Progenitor cell of endocrine pancreas (in vitro differentiated cells): ENCODE results near the gene OTULINL. TPM values are rescaled to one million over a fixed set of nuclear protein-coding genes. Genes with fewer than 3 reads are reported as not detected.

Experiments used
- DNase-seq: peaks from one replicate; pipeline ENCODE4 v3.0.0; 2021; ENCODE audit warnings: low spot score; ENCODE audit not compliant: unreplicated experiment
- H3K27ac Mint-ChIP-seq: 2 replicates; pipeline ENCODE4 v1.8.0; 2021; ENCODE audit warnings: mild to moderate bottlenecking, moderate library complexity, mixed read lengths
- H3K27me3 Mint-ChIP-seq: 2 replicates; pipeline ENCODE4 v1.8.0; 2021; ENCODE audit warnings: mixed read lengths
- H3K36me3 Mint-ChIP-seq: 2 replicates; pipeline ENCODE4 v1.8.0; 2022; ENCODE audit warnings: mixed read lengths; ENCODE audit not compliant: insufficient read depth
- H3K4me1 Mint-ChIP-seq: 2 replicates; pipeline ENCODE4 v1.8.0; 2021; ENCODE audit warnings: low read depth, mixed read lengths
- H3K4me3 Mint-ChIP-seq: 2 replicates; pipeline ENCODE4 v1.8.0; 2021; ENCODE audit warnings: low read depth, mild to moderate bottlenecking, moderate library complexity, mixed read lengths
- H3K9me3 Mint-ChIP-seq: 2 replicates; pipeline ENCODE4 v1.8.0; 2021; ENCODE audit warnings: low read depth, mixed read lengths
- total RNA-seq: library from RNA; stranded (reverse); gene quantifications from 2 replicates; pipeline ENCODE4 v1.2.1, GENCODE V29; 2021
- TF ChIP-seq, protein P1 (sequence below): fragments of 200-600 bp; sonication (generic); IDR thresholded peaks from one replicate; pipeline ENCODE4 v1.5.0; 2021; ENCODE audit warnings: antibody characterized with exemption, mild to moderate bottlenecking; ENCODE audit not compliant: unreplicated experiment

OTULINL gene
- total RNA-seq, 1 donor from 2014 or later, result 35.5 TPM

DNA sequence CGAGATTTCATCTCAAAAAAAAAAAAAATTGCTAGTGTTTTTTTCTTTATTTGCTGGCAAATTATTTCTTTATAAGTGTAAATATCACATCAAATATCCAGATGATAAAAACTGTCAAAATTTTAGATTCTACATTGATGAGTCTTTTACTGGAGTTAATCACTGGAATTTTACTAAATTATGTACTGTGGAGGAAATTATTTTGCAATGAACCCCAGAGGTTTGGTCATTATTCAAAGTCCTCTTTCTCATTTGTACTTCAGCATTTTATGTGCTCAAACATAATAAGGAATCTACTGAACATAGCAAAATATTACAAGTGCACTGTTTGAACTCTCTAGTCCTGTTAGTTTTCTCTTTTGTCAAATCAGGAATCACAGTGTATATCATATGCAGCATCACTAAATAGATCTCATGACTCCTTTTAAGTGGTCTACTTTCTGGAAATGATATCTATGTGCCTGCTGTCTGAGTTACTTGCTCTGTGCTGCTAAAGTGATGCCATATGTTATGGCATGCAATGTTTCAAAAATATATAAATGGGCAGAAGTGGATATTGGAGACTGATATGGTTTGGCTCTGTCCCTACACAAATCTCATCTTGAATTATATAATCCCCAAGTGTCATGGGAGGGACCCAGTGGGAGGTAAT is 18.0 kb downstream of the OTULINL start:
- H3K4me3 Mint-ChIP-seq, result no peak overlapping the region
- no peaks in the 10 kb centered on the region for H3K9me3 Mint-ChIP-seq
- H3K36me3 Mint-ChIP-seq, result peaks cover 13% of the 10 kb centered on the region
- TF ChIP-seq, protein P1, sequence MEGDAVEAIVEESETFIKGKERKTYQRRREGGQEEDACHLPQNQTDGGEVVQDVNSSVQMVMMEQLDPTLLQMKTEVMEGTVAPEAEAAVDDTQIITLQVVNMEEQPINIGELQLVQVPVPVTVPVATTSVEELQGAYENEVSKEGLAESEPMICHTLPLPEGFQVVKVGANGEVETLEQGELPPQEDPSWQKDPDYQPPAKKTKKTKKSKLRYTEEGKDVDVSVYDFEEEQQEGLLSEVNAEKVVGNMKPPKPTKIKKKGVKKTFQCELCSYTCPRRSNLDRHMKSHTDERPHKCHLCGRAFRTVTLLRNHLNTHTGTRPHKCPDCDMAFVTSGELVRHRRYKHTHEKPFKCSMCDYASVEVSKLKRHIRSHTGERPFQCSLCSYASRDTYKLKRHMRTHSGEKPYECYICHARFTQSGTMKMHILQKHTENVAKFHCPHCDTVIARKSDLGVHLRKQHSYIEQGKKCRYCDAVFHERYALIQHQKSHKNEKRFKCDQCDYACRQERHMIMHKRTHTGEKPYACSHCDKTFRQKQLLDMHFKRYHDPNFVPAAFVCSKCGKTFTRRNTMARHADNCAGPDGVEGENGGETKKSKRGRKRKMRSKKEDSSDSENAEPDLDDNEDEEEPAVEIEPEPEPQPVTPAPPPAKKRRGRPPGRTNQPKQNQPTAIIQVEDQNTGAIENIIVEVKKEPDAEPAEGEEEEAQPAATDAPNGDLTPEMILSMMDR, result no peak
- no peak overlapping the region for H3K27ac Mint-ChIP-seq
- DNase-seq, result no peak
- H3K27me3 Mint-ChIP-seq, result no peaks in the 10 kb centered on the region
- H3K4me1 Mint-ChIP-seq, result peaks cover 2% of the 10 kb centered on the region

DNA sequence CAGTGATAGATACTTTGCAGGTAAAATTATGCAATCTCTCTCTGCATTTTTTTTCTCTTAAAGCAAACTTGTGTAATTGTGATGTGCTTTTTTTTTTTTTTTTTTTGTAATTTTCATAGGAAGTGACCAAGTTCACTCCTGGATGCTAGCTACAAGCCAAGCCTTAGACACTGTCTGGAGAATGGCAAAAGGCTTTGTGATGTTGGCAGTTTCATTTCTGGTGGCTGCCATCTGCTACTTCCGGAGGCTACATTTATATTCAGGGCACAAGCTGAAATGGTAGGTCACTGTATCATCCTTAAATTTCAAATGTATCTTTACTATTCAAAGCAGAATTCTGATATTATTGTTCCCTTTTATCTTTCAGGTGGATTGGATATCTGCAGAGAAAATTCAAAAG is 19.3 kb downstream of the OTULINL start:
- TF ChIP-seq, protein P1, result no peak
- no peak overlapping the region for H3K27ac Mint-ChIP-seq
- no peaks in the 10 kb centered on the region for H3K4me1 Mint-ChIP-seq
- no peaks in the 10 kb centered on the region for H3K9me3 Mint-ChIP-seq
- peaks cover 21% of the 10 kb centered on the region for H3K36me3 Mint-ChIP-seq
- no peak overlapping the region for H3K4me3 Mint-ChIP-seq
- no peak for DNase-seq
- H3K27me3 Mint-ChIP-seq, result no peaks in the 10 kb centered on the region

DNA sequence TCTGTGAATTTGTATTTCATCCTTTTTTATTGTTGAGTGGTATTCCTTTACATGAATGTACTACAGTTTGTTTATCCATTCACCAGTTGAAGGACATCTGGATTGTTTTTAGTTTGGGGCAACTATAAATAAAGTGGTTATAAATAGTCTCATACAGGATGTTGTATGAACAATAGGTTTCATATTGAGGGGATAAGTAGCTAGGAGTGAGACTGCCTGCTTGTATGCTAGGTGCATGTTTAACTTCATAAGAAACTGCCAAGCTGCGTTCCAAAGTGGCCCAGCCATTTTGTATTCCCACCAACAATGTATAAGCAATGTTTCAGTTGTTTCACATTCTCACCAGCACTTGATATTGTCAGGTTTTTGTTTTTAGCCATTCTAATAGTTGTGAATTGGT is 21.5 kb downstream of the OTULINL start:
- Mint-ChIP-seq H3K4me1 (no peaks in the 10 kb centered on the region), H3K4me3 (no peak overlapping the region), H3K36me3 (peaks cover 23% of the 10 kb centered on the region), H3K9me3 (no peaks in the 10 kb centered on the region), H3K27ac (no peak overlapping the region), H3K27me3 (no peaks in the 10 kb centered on the region)
- no peak for DNase-seq
- TF ChIP-seq, protein P1, result no peak

DNA sequence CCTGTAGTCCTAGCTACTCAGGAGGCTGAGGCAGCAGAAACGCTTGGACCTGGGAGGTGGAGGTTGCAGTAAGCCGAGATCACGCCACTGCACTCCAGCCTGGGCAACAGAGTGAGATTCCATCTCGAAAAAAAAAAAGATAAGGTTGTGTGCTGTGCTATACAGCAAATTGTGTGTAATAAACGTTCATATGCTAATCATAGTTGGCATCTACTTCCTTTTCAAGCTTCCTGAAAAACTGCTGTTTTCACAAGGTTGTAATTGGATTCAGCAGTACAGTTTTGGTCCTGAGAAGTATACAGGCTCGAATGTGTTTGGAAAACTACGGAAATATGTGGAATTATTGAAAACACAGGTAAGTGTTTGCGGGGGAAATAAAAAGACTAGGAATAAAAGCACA is 25.5 kb downstream of the OTULINL start:
- H3K4me1 Mint-ChIP-seq, result no peaks in the 10 kb centered on the region
- H3K36me3 Mint-ChIP-seq, result peaks cover 40% of the 10 kb centered on the region
- no peak for DNase-seq
- TF ChIP-seq, protein P1, result no peak
- no peak overlapping the region for H3K27ac Mint-ChIP-seq
- H3K4me3 Mint-ChIP-seq, result no peak overlapping the region
- H3K9me3 Mint-ChIP-seq, result no peaks in the 10 kb centered on the region
- H3K27me3 Mint-ChIP-seq, result no peaks in the 10 kb centered on the region

DNA sequence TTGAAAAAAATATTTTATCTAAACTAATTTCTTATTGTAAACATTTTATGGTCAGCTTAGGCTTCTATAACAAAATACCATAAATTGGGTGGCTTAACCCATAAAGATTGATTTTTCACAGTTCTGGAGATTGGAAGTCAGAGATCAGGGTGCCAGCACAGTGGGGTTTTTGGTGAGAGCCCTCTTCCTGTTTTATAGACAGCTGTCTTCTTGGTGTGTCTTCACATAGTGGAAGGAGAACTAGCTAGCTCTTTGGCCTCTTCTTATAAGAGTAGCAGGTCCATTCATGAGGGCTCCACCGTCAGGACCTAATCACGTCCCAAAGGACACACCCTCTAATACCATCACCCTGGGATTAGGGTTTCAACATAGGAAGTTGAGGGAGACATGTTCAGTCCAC is 26.6 kb downstream of the OTULINL start:
- Mint-ChIP-seq H3K27ac (no peak overlapping the region), H3K4me1 (no peaks in the 10 kb centered on the region), H3K9me3 (no peaks in the 10 kb centered on the region), H3K4me3 (no peak overlapping the region), H3K27me3 (no peaks in the 10 kb centered on the region), H3K36me3 (peaks cover 35% of the 10 kb centered on the region)
- DNase-seq, result no peak
- TF ChIP-seq, protein P1, result no peak
